BJ (cell line): Measurements from ENCODE around the gene CLEC14A. TPM values are rescaled to one million over a fixed set of nuclear protein-coding genes. Genes with fewer than 3 reads are reported as not detected.

Source experiments
- CTCF ChIA-PET: fragments of 350-600 bp; formaldehyde crosslinking; extraction: SDS; loops from one replicate; lab custom pipeline; 2021; ENCODE audit warnings: antibody characterized with exemption, inconsistent platforms; lab: Yijun Ruan, JAX
- POLR2A ChIA-PET: fragments of 300-600 bp; sonication (Branson Sonifier 250); formaldehyde crosslinking; extraction: SDS; loops from one replicate; lab custom pipeline; 2021; ENCODE audit warnings: antibody characterized with exemption; lab: Charles Lee
- DNase-seq: peaks from one replicate; pipeline ENCODE4 v3.0.0-alpha.2; 2011; ENCODE audit warnings: low read depth
- H3K27me3 ChIP-seq: 2 replicates; pipeline ENCODE4 v1.6.0; 2011; ENCODE audit warnings: low read length; ENCODE audit not compliant: control insufficient read depth, insufficient read depth
- H3K36me3 ChIP-seq: 2 replicates; pipeline ENCODE4 v1.5.1; 2011; ENCODE audit warnings: low read length; ENCODE audit not compliant: control insufficient read depth, insufficient read depth
- H3K4me3 ChIP-seq: 2 replicates; pipeline ENCODE4 v1.5.1; 2011; ENCODE audit warnings: low read depth, mild to moderate bottlenecking, control low read depth, low read length
- CTCF ChIP-seq: IDR thresholded peaks from 2 replicates; pipeline ENCODE4 v1.5.1; 2011; ENCODE audit warnings: low read depth, mild to moderate bottlenecking, control low read depth, inconsistent platforms, low read length, moderate library complexity; ENCODE audit not compliant: insufficient read depth
- polyA plus RNA-seq: library from polyadenylated mRNA; depleted of rRNA; stranded (reverse); fragments of >200 nt; gene quantifications from 2 replicates; pipeline ENCODE4 v1.2.3, GENCODE V29; 2011

CLEC14A gene
- polyA plus RNA-seq, 1 experiment, result 0.23 TPM

- CTCF ChIA-PET, result no interaction called here
- H3K27me3 ChIP-seq, result 0 out of 2 replicates have a peak, but pooled peaks cover 1% of the 10 kb centered on the region
- H3K36me3 ChIP-seq, result no peaks in the 10 kb centered on the region
- POLR2A ChIA-PET, result no interaction called here
- no peak overlapping the region for H3K4me3 ChIP-seq
- TF ChIP-seq CTCF, result no peak
- no peak for DNase-seq
These were observed 3.7 kb downstream of the CLEC14A start for GRCh38 chr14:38252066-38252710.

- ChIA-PET CTCF (no interaction called here), POLR2A (no interaction called here)
- DNase-seq, result no peak
- H3K27me3 ChIP-seq, result 0 out of 2 replicates have a peak, but pooled peaks cover 1% of the 10 kb centered on the region
- no peak overlapping the region for H3K4me3 ChIP-seq
- H3K36me3 ChIP-seq, result no peaks in the 10 kb centered on the region
- TF ChIP-seq CTCF, result no peak
These were observed 5.6 kb downstream of the CLEC14A start for GRCh38 chr14:38250331-38250730.

GRCh38 chr14:38248321-38249028 is 7.4 kb downstream of the CLEC14A start:
- Histone ChIP-seq H3K4me3 (no peak overlapping the region), H3K27me3 (no peaks in the 10 kb centered on the region), H3K36me3 (no peaks in the 10 kb centered on the region)
- POLR2A ChIA-PET, result no interaction called here
- CTCF ChIA-PET, result interaction anchor here (1.0 kb wide), 1 partner anchor 39 kb away, joined by 4 read pairs; no protein-coding TSS in a partner anchor
- no peak for DNase-seq
- TF ChIP-seq CTCF, result peak; percentile 22; the same call in 1 of the 2 replicates

GRCh38 chr14:38243696-38244240 is 12.1 kb downstream of the CLEC14A start:
- POLR2A ChIA-PET, result no interaction called here

More at GRCh38 chr14:38243696-38244240, 12.1 kb downstream of the CLEC14A start:
- Histone ChIP-seq H3K27me3 (no peaks in the 10 kb centered on the region), H3K36me3 (no peaks in the 10 kb centered on the region), H3K4me3 (no peak overlapping the region)
- no peak for TF ChIP-seq CTCF
- DNase-seq, result no peak
- CTCF ChIA-PET, result interaction anchor here (0.8 kb wide), 1 partner anchor 12 kb away, joined by 3 read pairs; no protein-coding TSS in a partner anchor
